A673 (cell line): ENCODE data around the gene POLN. TPM values are rescaled to one million over a fixed set of nuclear protein-coding genes. Genes with fewer than 3 reads are reported as not detected.

Experiments used
- BruUV-seq: library from RNA; stranded (reverse); fragments of 400-500 nt; replicated peaks from 2 replicates; lab custom pipeline; 2021; lab: Mats Ljungman, UMichigan
- CTCF ChIA-PET: fragments of 300-600 bp; sonication (Branson Sonifier 250); formaldehyde crosslinking; loops from one replicate; lab custom pipeline; 2022; ENCODE audit warnings: antibody characterized with exemption; lab: Charles Lee
- POLR2A ChIA-PET: fragments of 300-600 bp; sonication (Branson Sonifier 250); formaldehyde crosslinking; loops from one replicate; lab custom pipeline; 2022; ENCODE audit warnings: antibody characterized with exemption; ENCODE audit not compliant: low non-redundant PET; lab: Charles Lee
- DNase-seq: peaks from one replicate; pipeline ENCODE4 v3.0.0-alpha.2; 2015; ENCODE audit warnings: low spot score
- H3K27ac ChIP-seq: fragments of 200-600 bp; sonication (generic); 2 replicates; pipeline ENCODE4 v1.5.1; 2016; ENCODE audit warnings: mixed run types, low read depth, mild to moderate bottlenecking, mixed read lengths, antibody characterized with exemption, low read length; ENCODE audit not compliant: poor library complexity, severe bottlenecking
- H3K27me3 ChIP-seq: fragments of 200-600 bp; sonication (generic); replicated peaks from 2 replicates; pipeline ENCODE4 v1.6.1; 2017; ENCODE audit warnings: mixed run types, low read depth, mild to moderate bottlenecking, mixed read lengths, antibody characterized with exemption, low read length; ENCODE audit not compliant: insufficient read depth, poor library complexity
- H3K36me3 ChIP-seq: fragments of 200-600 bp; sonication (generic); 2 replicates; pipeline ENCODE4 v1.6.1; 2016; ENCODE audit warnings: mixed run types, mild to moderate bottlenecking, mixed read lengths, antibody characterized with exemption, low read length; ENCODE audit not compliant: insufficient read depth, poor library complexity, severe bottlenecking
- H3K4me1 ChIP-seq: fragments of 200-600 bp; sonication (generic); 2 replicates; pipeline ENCODE4 v1.6.1; 2017; ENCODE audit warnings: mixed run types, mild to moderate bottlenecking, mixed read lengths, antibody characterized with exemption, low read length; ENCODE audit not compliant: insufficient read depth, poor library complexity, severe bottlenecking
- H3K4me3 ChIP-seq: fragments of 200-600 bp; sonication (generic); 2 replicates; pipeline ENCODE4 v1.5.1; 2016; ENCODE audit warnings: low read depth, mixed run types, mild to moderate bottlenecking, mixed read lengths, low read length; ENCODE audit not compliant: poor library complexity, severe bottlenecking
- H3K9me3 ChIP-seq: fragments of 200-600 bp; sonication (generic); 2 replicates; pipeline ENCODE4 v1.6.1; 2016; ENCODE audit warnings: mixed run types, low read depth, mild to moderate bottlenecking, mixed read lengths, antibody characterized with exemption, low read length; ENCODE audit not compliant: poor library complexity, severe bottlenecking
- EZH2 ChIP-seq: fragments of 200-600 bp; sonication (generic); IDR thresholded peaks from 2 replicates; pipeline ENCODE4 v1.6.1; 2017; ENCODE audit warnings: borderline replicate concordance, low read depth, mild to moderate bottlenecking, mixed read lengths, antibody characterized with exemption, low read length; ENCODE audit not compliant: poor library complexity, severe bottlenecking
- intact Hi-C: fragments of 100-400 bp; cut with micrococcal nuclease; formaldehyde crosslinking; loops from one replicate; pipeline ENCODE4 v1.10.0; 2022; ENCODE audit not compliant: unreplicated experiment
- total RNA-seq: library from RNA; stranded (reverse); gene quantifications from 2 replicates; pipeline ENCODE4 v1.2.3, GENCODE V29; 2021
- TF ChIP-seq, protein P1 (sequence below): fragments of 300-800, 200-600 bp; sonication (generic); conservative IDR thresholded peaks from 2 replicates; pipeline ENCODE4 v1.5.1; 2017; ENCODE audit warnings: low read depth, mild to moderate bottlenecking, antibody characterized with exemption, low read length, moderate library complexity, mixed read lengths

The POLN gene
- total RNA-seq, 1 experiment from 2014 or later = 4.0 TPM

DNA sequence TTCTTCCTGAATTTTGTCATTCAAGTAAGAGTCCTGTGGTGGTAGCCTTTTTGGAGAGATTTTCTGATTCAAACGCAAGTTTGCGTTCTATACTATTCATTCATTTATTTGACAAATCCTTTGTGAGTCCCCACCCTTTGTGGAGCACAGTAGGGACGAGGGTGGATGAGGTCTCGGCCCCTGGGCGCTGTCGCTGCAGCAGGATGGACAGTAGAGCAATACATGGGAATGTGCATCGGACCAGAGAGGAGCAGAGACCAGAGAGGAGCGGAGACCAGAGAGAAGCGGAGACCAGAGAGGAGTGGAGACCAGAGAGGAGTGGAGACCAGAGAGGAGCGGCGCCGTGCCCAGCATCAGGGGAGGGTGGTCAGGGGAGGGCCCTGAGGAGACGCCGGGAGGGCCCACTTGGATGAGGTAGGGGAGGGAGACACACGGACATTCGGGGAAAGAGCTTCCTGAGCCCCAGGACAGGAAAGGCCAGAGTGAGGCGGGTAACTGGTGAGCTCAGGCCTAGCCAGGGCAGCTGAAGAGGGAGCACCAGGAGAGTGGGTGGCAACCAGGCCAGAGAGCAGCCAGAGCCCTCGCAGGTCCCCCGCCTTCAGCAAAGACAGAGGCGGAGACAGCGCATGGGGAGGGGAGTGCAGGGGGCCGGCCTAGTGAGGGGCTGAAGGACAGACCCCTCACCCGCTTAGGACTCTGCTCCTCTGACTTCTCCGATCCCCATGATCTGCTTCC, 115.4 kb downstream of the POLN start:
- intact Hi-C loops = no loop called here
- Histone ChIP-seq H3K4me3 (no peak overlapping the region), H3K27ac (no peak overlapping the region), H3K36me3 (no peaks in the 10 kb centered on the region), H3K9me3 (no peaks in the 10 kb centered on the region), H3K27me3 (no peaks in the 10 kb centered on the region), H3K4me1 (no peaks in the 10 kb centered on the region)
- TF ChIP-seq, protein P1, sequence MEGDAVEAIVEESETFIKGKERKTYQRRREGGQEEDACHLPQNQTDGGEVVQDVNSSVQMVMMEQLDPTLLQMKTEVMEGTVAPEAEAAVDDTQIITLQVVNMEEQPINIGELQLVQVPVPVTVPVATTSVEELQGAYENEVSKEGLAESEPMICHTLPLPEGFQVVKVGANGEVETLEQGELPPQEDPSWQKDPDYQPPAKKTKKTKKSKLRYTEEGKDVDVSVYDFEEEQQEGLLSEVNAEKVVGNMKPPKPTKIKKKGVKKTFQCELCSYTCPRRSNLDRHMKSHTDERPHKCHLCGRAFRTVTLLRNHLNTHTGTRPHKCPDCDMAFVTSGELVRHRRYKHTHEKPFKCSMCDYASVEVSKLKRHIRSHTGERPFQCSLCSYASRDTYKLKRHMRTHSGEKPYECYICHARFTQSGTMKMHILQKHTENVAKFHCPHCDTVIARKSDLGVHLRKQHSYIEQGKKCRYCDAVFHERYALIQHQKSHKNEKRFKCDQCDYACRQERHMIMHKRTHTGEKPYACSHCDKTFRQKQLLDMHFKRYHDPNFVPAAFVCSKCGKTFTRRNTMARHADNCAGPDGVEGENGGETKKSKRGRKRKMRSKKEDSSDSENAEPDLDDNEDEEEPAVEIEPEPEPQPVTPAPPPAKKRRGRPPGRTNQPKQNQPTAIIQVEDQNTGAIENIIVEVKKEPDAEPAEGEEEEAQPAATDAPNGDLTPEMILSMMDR = no peak
- TF ChIP-seq EZH2 = no peak
- CTCF ChIA-PET = no interaction called here
- no peak for DNase-seq
- POLR2A ChIA-PET = no interaction called here
- BruUV-seq = no TSS peak

DNA sequence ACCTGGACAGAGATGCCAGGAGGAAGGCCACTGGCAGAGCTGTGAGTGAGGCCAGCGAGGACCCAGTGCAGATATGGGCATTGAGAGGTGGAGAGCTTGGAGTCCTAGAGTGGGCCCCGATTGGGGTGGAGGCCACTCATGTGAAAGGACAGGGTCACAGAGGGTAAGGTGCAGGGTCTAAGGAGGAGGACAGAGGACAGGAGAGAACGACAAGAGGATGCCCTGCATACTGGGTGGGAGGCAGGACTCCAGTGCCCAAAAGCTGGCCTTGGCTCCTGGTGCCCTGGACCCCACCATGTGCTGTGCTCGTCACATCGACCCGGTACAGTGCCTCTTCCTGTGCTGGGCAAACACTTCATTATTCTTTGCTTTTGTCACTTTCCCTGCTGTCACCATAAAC, 116.1 kb downstream of the POLN start:
- intact Hi-C loops = no loop called here
- no peak for DNase-seq
- no peaks in the 10 kb centered on the region for H3K27me3 ChIP-seq
- no peak overlapping the region for H3K4me3 ChIP-seq
- ChIA-PET POLR2A (no interaction called here), CTCF (no interaction called here)
- no peaks in the 10 kb centered on the region for H3K36me3 ChIP-seq
- no TSS peak for BruUV-seq
- H3K4me1 ChIP-seq = no peaks in the 10 kb centered on the region
- TF ChIP-seq, protein P1 = no peak
- no peak for TF ChIP-seq EZH2
- no peaks in the 10 kb centered on the region for H3K9me3 ChIP-seq
- H3K27ac ChIP-seq = no peak overlapping the region

DNA sequence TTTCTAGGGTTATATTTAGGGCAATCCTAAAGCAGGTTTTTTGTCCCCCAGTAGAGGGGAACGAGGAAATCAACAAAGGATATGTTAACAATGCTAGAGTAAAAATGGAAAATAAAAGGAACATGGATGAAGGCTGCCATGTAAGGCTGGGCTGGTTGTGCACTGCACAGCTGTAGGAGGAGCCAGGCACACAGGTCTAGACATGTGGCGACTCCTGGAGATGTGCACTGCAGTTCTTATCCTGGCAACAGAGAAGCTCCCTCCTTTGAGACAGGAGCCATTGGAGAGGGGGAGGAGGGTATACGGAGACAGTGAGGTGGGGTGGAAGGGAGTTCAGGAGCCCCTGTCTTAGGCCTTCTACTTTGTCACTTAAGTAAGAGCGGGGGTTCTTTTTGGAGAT, 116.9 kb downstream of the POLN start:
- BruUV-seq = no TSS peak
- CTCF ChIA-PET = no interaction called here

More for the DNA sequence above, 116.9 kb downstream of the POLN start:
- no peaks in the 10 kb centered on the region for H3K27me3 ChIP-seq
- no peaks in the 10 kb centered on the region for H3K9me3 ChIP-seq
- no peaks in the 10 kb centered on the region for H3K36me3 ChIP-seq
- no peak overlapping the region for H3K27ac ChIP-seq
- no peak for DNase-seq
- no peak overlapping the region for H3K4me3 ChIP-seq
- POLR2A ChIA-PET = interaction anchor here (0.7 kb wide), 1 partner anchor 218 kb away, joined by 3 read pairs; no protein-coding TSS in a partner anchor
- TF ChIP-seq, protein P1 = no peak
- no peak for TF ChIP-seq EZH2
- intact Hi-C loops = no loop called here
- H3K4me1 ChIP-seq = no peaks in the 10 kb centered on the region
